ENCODE results near the gene ANTXRL.

DNA sequence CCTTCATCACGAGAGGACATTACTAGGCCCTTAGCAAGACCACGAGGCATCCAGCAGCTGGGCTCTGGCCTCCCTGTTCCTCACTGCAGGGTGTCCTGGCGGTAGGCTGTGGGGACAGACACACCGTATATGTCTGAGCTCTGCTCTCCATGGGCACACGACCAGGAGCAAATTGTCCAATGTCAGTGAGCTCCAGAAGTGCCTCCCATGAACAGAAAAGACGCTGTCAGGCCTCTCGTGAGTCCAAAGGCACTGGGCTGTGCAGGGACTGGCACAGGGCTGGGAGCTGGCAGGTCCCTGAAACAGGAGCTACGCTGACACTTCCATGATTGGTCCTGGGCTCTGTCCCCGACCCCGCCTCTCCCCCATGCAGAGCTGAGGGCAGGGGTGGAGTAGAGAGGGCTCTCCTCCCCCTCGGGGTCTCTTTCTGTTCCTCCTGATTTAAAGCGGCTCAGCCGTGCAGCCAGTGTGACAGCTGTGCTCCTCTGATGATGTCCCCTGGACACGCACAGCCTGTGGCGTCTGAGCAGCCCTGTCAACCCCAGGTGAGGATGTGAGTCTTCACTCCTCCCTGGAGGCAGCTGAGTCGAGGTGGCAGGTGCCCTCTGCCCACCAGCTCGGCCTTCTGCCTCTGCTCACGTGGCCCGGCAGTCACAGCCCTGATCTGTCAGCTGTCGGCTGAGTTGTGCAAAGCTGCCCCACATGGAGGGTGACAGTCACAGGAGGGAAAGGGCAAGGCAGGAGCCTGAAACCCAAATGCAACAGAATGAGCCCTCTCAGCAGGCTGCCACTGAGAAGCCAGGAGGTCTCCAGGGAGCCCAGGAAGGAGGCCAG is 13.0 kb downstream of the ANTXRL start:
- TF ChIP-seq POLR2A (IDR thresholded peaks at IDR 0.05; ENCODE audit: low read length) (no peak), GATA1 (IDR thresholded peaks at IDR 0.05; ENCODE audit: low read depth, low read length) (no peak)
